ENCODE data around the gene BCKDHB.

BCKDHB gene

DNA sequence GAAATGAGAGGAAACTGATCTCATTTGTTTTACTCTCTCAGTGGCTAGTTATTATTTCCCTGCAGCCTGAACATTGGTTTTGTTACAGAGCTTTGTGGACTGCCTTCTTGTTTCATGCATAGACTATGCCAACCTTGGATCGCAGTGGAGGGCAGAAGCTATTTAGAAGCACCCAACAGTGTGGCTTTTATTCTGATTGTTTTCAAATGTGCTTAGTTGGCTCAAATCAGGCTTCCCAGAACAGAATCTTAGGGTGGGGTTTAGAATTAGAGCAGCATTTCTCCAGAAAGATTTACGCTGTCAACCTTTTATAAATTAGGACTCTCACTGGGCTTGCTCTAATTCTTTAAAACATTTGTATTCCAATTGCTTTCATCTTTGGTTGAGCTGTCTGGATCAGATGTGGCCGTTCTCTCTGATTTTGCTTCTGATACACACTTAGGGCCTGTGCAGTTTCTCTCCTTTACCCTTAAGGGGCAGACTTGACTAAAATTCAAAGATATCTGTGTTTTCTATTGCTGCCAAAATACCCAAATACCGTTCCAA is 210.3 kb downstream of the BCKDHB start:
- H3K4me1 ChIP-seq (ENCODE audit: control insufficient read depth in 1 of 2, insufficient read depth in 1 of 2, low read depth in 1 of 2, low read length in 1 of 2): no peaks in the 10 kb centered on the region
- no peak overlapping the region for H3K27ac ChIP-seq
- no peaks in the 10 kb centered on the region for H3K9me3 ChIP-seq
- no peak overlapping the region for H3K4me3 ChIP-seq (ENCODE audit: low read depth in 1 of 2, low read length in 1 of 2)
- H3K36me3 ChIP-seq: no peaks in the 10 kb centered on the region
- no peaks in the 10 kb centered on the region for H3K27me3 ChIP-seq
- TF ChIP-seq, protein P1, sequence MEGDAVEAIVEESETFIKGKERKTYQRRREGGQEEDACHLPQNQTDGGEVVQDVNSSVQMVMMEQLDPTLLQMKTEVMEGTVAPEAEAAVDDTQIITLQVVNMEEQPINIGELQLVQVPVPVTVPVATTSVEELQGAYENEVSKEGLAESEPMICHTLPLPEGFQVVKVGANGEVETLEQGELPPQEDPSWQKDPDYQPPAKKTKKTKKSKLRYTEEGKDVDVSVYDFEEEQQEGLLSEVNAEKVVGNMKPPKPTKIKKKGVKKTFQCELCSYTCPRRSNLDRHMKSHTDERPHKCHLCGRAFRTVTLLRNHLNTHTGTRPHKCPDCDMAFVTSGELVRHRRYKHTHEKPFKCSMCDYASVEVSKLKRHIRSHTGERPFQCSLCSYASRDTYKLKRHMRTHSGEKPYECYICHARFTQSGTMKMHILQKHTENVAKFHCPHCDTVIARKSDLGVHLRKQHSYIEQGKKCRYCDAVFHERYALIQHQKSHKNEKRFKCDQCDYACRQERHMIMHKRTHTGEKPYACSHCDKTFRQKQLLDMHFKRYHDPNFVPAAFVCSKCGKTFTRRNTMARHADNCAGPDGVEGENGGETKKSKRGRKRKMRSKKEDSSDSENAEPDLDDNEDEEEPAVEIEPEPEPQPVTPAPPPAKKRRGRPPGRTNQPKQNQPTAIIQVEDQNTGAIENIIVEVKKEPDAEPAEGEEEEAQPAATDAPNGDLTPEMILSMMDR (IDR thresholded peaks at IDR 0.05): no peak

GRCh38 chr6:80319196-80319595 is 212.7 kb downstream of the BCKDHB start:
- Histone ChIP-seq H3K4me1 (ENCODE audit: control insufficient read depth in 1 of 2, insufficient read depth in 1 of 2, low read depth in 1 of 2, low read length in 1 of 2) (no peaks in the 10 kb centered on the region), H3K36me3 (no peaks in the 10 kb centered on the region), H3K4me3 (ENCODE audit: low read depth in 1 of 2, low read length in 1 of 2) (no peak overlapping the region), H3K27ac (no peak overlapping the region), H3K27me3 (no peaks in the 10 kb centered on the region), H3K9me3 (no peaks in the 10 kb centered on the region)
- TF ChIP-seq, protein P1 (IDR thresholded peaks at IDR 0.05): no peak

DNA sequence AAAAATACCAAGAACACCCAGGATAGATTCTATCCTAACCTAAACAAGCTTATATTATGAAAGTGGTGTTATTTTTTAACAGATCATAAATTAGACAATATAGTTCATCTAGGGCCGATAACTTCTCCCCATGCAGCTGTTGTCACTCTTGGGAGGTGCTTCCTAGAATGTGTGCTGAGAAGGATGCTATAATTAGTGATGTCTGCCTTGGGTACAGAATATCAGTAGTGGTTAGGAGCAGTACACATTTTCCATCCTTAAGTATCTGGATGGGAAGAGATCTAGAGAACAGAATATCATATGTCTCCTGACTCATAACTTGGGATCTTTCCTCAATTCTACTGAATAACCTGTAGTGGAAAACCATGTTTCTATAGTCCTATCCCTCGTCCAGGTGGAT is 214.5 kb downstream of the BCKDHB start:
- no peaks in the 10 kb centered on the region for H3K27me3 ChIP-seq
- H3K27ac ChIP-seq: no peak overlapping the region
- H3K4me3 ChIP-seq (ENCODE audit: low read depth in 1 of 2, low read length in 1 of 2): no peak overlapping the region
- H3K4me1 ChIP-seq (ENCODE audit: control insufficient read depth in 1 of 2, insufficient read depth in 1 of 2, low read depth in 1 of 2, low read length in 1 of 2): no peaks in the 10 kb centered on the region
- no peaks in the 10 kb centered on the region for H3K36me3 ChIP-seq
- H3K9me3 ChIP-seq: no peaks in the 10 kb centered on the region
- TF ChIP-seq, protein P1 (IDR thresholded peaks at IDR 0.05): no peak

- Histone ChIP-seq H3K4me1 (ENCODE audit: control insufficient read depth in 1 of 2, insufficient read depth in 1 of 2, low read depth in 1 of 2, low read length in 1 of 2) (no peaks in the 10 kb centered on the region), H3K4me3 (ENCODE audit: low read depth in 1 of 2, low read length in 1 of 2) (no peak overlapping the region), H3K27me3 (no peaks in the 10 kb centered on the region), H3K27ac (no peak overlapping the region), H3K9me3 (no peaks in the 10 kb centered on the region), H3K36me3 (no peaks in the 10 kb centered on the region)
- TF ChIP-seq, protein P1 (IDR thresholded peaks at IDR 0.05): no peak
Measured at GRCh38 chr6:80325742-80326141, 219.3 kb downstream of the BCKDHB start.

DNA sequence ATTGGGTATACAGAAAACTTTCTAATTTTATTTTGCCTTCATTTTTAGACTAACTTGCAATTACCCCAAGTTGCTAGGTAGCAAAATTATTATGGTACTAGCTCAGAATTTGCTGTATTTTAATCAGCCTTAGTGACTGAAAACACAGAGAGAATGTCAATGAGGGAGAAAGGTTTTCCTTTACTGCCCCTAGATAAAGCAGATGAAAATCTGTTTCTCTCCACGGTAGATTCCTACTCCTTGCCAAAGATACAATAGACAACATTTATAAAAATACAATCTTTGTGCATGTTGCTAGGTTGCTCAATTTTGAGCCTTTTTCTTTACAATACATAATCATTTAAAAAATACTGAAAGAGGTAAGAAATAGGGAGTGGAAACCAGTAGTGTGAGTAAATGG is 222.2 kb downstream of the BCKDHB start:
- H3K36me3 ChIP-seq: no peaks in the 10 kb centered on the region
- no peaks in the 10 kb centered on the region for H3K27me3 ChIP-seq
- H3K4me3 ChIP-seq (ENCODE audit: low read depth in 1 of 2, low read length in 1 of 2): no peak overlapping the region
- no peaks in the 10 kb centered on the region for H3K4me1 ChIP-seq (ENCODE audit: control insufficient read depth in 1 of 2, insufficient read depth in 1 of 2, low read depth in 1 of 2, low read length in 1 of 2)
- no peak overlapping the region for H3K27ac ChIP-seq
- TF ChIP-seq, protein P1 (IDR thresholded peaks at IDR 0.05): no peak
- no peaks in the 10 kb centered on the region for H3K9me3 ChIP-seq

GRCh38 chr6:80329496-80329895 is 223.0 kb downstream of the BCKDHB start:
- H3K36me3 ChIP-seq: no peaks in the 10 kb centered on the region
- H3K27ac ChIP-seq: no peak overlapping the region
- H3K27me3 ChIP-seq: no peaks in the 10 kb centered on the region
- H3K4me1 ChIP-seq (ENCODE audit: control insufficient read depth in 1 of 2, insufficient read depth in 1 of 2, low read depth in 1 of 2, low read length in 1 of 2): no peaks in the 10 kb centered on the region
- TF ChIP-seq, protein P1 (IDR thresholded peaks at IDR 0.05): no peak
- no peaks in the 10 kb centered on the region for H3K9me3 ChIP-seq
- H3K4me3 ChIP-seq (ENCODE audit: low read depth in 1 of 2, low read length in 1 of 2): no peak overlapping the region

Data from neutrophil (primary cell).